ENCODE data around the gene MYEF2.

The MYEF2 gene

GRCh38 chr15:48149858-48150257 is 28.2 kb downstream of the MYEF2 start:
- DNase-seq (ENCODE audit: low spot score) = no peak

GRCh38 chr15:48147358-48147757 is 30.7 kb downstream of the MYEF2 start:
- TF ChIP-seq CTCF (IDR thresholded peaks at IDR 0.05) = no peak
- H3K27ac ChIP-seq = no peak overlapping the region
- DNase-seq (ENCODE audit: low spot score) = no peak
- no peak overlapping the region for H3K4me3 ChIP-seq

More at GRCh38 chr15:48149858-48150257, 28.2 kb downstream of the MYEF2 start:
- Histone ChIP-seq H3K27ac (no peak overlapping the region), H3K4me3 (no peak overlapping the region)
- no peak for TF ChIP-seq CTCF (IDR thresholded peaks at IDR 0.05)

- H3K27ac ChIP-seq = peak overlapping the region; percentile 5 to 58
- DNase-seq (ENCODE audit: low spot score) = no peak
- no peak for TF ChIP-seq CTCF (IDR thresholded peaks at IDR 0.05)
- H3K4me3 ChIP-seq = no peak overlapping the region
Measured at GRCh38 chr15:48145923-48146322, 32.2 kb downstream of the MYEF2 start.

GRCh38 chr15:48144889-48145288 is 33.2 kb downstream of the MYEF2 start:
- TF ChIP-seq CTCF (IDR thresholded peaks at IDR 0.05) = no peak
- Histone ChIP-seq H3K27ac (peak overlapping the region; percentile 28 to 47), H3K4me3 (no peak overlapping the region)
- DNase-seq (ENCODE audit: low spot score) = no peak

- DNase-seq (ENCODE audit: low spot score) = no peak
- no peak for TF ChIP-seq CTCF (IDR thresholded peaks at IDR 0.05)
- Histone ChIP-seq H3K4me3 (peak overlapping the region; percentile 31), H3K27ac (peak overlapping the region; percentile 47 to 61)
Measured at GRCh38 chr15:48143856-48144255, 34.2 kb downstream of the MYEF2 start.

GRCh38 chr15:48132874-48133273 is 45.2 kb downstream of the MYEF2 start:
- no peak overlapping the region for H3K4me3 ChIP-seq
- DNase-seq (ENCODE audit: low spot score) = no peak
- TF ChIP-seq CTCF (IDR thresholded peaks at IDR 0.05) = no peak

GRCh38 chr15:48131324-48131723 is 46.8 kb downstream of the MYEF2 start:
- no peak overlapping the region for H3K27ac ChIP-seq
- TF ChIP-seq CTCF (IDR thresholded peaks at IDR 0.05) = no peak
- H3K4me3 ChIP-seq = no peak overlapping the region
- DNase-seq (ENCODE audit: low spot score) = no peak

More at GRCh38 chr15:48132874-48133273, 45.2 kb downstream of the MYEF2 start:
- H3K27ac ChIP-seq = no peak overlapping the region
